Hematopoietic multipotent progenitor cell treated with erythropoietin and hydrocortisone succinate and interleukin-3 and kit ligand, for 15 days (in vitro differentiated cells): Measurements from ENCODE around the gene FOXP1.
"Not testable (repeated sequence)": the region's sequence is repeated elsewhere in the genome, so short reads cannot be mapped to it uniquely, and the experiment has no call there.

Experiments used
- DNase-seq: peaks from one replicate; pipeline ENCODE4 v3.0.0-alpha.2; 2015; ENCODE audit warnings: low spot score

The FOXP1 gene

GRCh38 chr3:71330505-71330904 lies 253.0 kb downstream of the FOXP1 start:
- DNase-seq, result no peak

GRCh38 chr3:71329817-71330216 lies 253.7 kb downstream of the FOXP1 start:
- no peak for DNase-seq

GRCh38 chr3:71328926-71329325 lies 254.6 kb downstream of the FOXP1 start:
- DNase-seq, result no peak

- DNase-seq, result peak; percentile 54
These were observed 255.6 kb downstream of the FOXP1 start for GRCh38 chr3:71327936-71328335.

- DNase-seq, result no peak
These were observed 257.8 kb downstream of the FOXP1 start for GRCh38 chr3:71325715-71326114.

GRCh38 chr3:71324224-71324623 lies 259.3 kb downstream of the FOXP1 start:
- DNase-seq, result not testable (repeated sequence)

- no peak for DNase-seq
These were observed 260.0 kb downstream of the FOXP1 start for GRCh38 chr3:71323558-71323957.

- DNase-seq, result no peak
These were observed 261.4 kb downstream of the FOXP1 start for GRCh38 chr3:71322154-71322553.

GRCh38 chr3:71319771-71320170 lies 263.8 kb downstream of the FOXP1 start:
- no peak for DNase-seq

GRCh38 chr3:71318458-71318827 lies 265.1 kb downstream of the FOXP1 start:
- DNase-seq, result no peak

- DNase-seq, result no peak
These were observed 265.6 kb downstream of the FOXP1 start for GRCh38 chr3:71317749-71318457.

GRCh38 chr3:71317140-71317539 lies 266.4 kb downstream of the FOXP1 start:
- no peak for DNase-seq

- no peak for DNase-seq
These were observed 267.3 kb downstream of the FOXP1 start for GRCh38 chr3:71316066-71316777.

GRCh38 chr3:71315431-71315830 lies 268.1 kb downstream of the FOXP1 start:
- DNase-seq, result no peak

- DNase-seq, result no peak
These were observed 269.7 kb downstream of the FOXP1 start for GRCh38 chr3:71313844-71314243.

GRCh38 chr3:71312461-71312860 lies 271.1 kb downstream of the FOXP1 start:
- DNase-seq, result no peak

GRCh38 chr3:71311661-71312046 lies 271.9 kb downstream of the FOXP1 start:
- no peak for DNase-seq

GRCh38 chr3:71310980-71311660 lies 272.4 kb downstream of the FOXP1 start:
- DNase-seq, result no peak

- no peak for DNase-seq
These were observed 273.1 kb downstream of the FOXP1 start for GRCh38 chr3:71310359-71310979.

GRCh38 chr3:71309886-71310285 lies 273.6 kb downstream of the FOXP1 start:
- DNase-seq, result no peak

GRCh38 chr3:71309342-71309741 lies 274.2 kb downstream of the FOXP1 start:
- no peak for DNase-seq

- DNase-seq, result no peak
These were observed 274.7 kb downstream of the FOXP1 start for GRCh38 chr3:71308836-71309235.
